HepG2 (cell line): Measurements from ENCODE around the gene NAA30. TPM values are rescaled to one million over a fixed set of nuclear protein-coding genes. Genes with fewer than 3 reads are reported as not detected.

ENCODE experiments used
- ATAC-seq: fragments of 200-7000 bp; cut with Tn5 transposase; 3 replicates; pipeline ENCODE4 v1.9.1; 2020; ENCODE audit warnings: mild to moderate bottlenecking, moderate library complexity
- BruUV-seq: library from RNA; stranded (reverse); fragments of 400-500 nt; replicated peaks from 2 replicates; lab custom pipeline; 2021; lab: Mats Ljungman, UMichigan
- CTCF ChIA-PET: fragments of 300-600 bp; formaldehyde crosslinking; extraction: SDS; loops from one replicate; lab custom pipeline; 2021; ENCODE audit warnings: low total read pairs, inconsistent platforms, low intra/inter-chr PET ratio; lab: Yijun Ruan, JAX
- POLR2A ChIA-PET: fragments of 350-600 bp; sonication (Branson Sonifier 250); formaldehyde crosslinking; loops from one replicate; lab custom pipeline; 2020; ENCODE audit warnings: antibody characterized with exemption, inconsistent platforms; lab: Yijun Ruan, JAX
- DNase-seq: peaks from one replicate; pipeline ENCODE4 v3.0.0-alpha.2; 2015; ENCODE audit warnings: low spot score
- FAIRE-seq: peaks from 3 replicates; lab custom pipeline; 2011; peaks lifted over from hg19 to GRCh38; lab: Jason Lieb, UNC
- H2AFZ ChIP-seq: one replicate; pipeline ENCODE4 v1.6.1; 2011; ENCODE audit warnings: low read length, inconsistent platforms
- H3K27ac ChIP-seq: fragments of 300-600 bp; 3 replicates; pipeline ENCODE4 v1.8.0; 2011; ENCODE audit warnings: mixed run types, mild to moderate bottlenecking, mixed read lengths, low read length, inconsistent platforms; ENCODE audit not compliant: insufficient read depth; ENCODE audit errors: extremely low read length
- H3K27me3 ChIP-seq, 2 experiments: fragments of 200-600 bp in 1 of 2; 2 replicates in 1 of 2; 3 replicates in 1 of 2; pipeline versions ENCODE4 v1.6.0 to v1.8.0; 2011; ENCODE audit warnings: low read length in 2 of 2, mild to moderate bottlenecking in 2 of 2, moderate library complexity in 2 of 2, inconsistent platforms in 1 of 2; ENCODE audit not compliant: insufficient read depth in 2 of 2, control insufficient read depth in 1 of 2
- H3K36me3 ChIP-seq, 2 experiments: fragments of 200-600 bp in 1 of 2; replicated peaks in 1 of 2; 2 replicates in 1 of 2; 3 replicates in 1 of 2; pipeline versions ENCODE4 v1.5.1 to v1.8.0; 2011; ENCODE audit warnings: low read length in 2 of 2, inconsistent platforms in 1 of 2; ENCODE audit not compliant: insufficient read depth in 2 of 2, control insufficient read depth in 1 of 2
- H3K4me1 ChIP-seq: 2 replicates; pipeline ENCODE4 v1.5.1; 2012; ENCODE audit warnings: low read length, inconsistent platforms; ENCODE audit not compliant: insufficient read depth
- H3K4me2 ChIP-seq: 2 replicates; pipeline ENCODE4 v1.6.0; 2011; ENCODE audit warnings: low read depth, low read length, inconsistent platforms
- H3K4me3 ChIP-seq, 3 experiments: fragments of 200-600 bp in 1 of 3; sonication (generic), shearing (Covaris generic) in 1 of 3; replicated peaks in 1 of 3; 2 replicates each; pipeline ENCODE4 v1.5.1; 2011 to 2016; ENCODE audit warnings: low read length in 3 of 3, inconsistent platforms in 2 of 3, low read depth in 2 of 3, mild to moderate bottlenecking in 2 of 3, control low read depth in 1 of 3, mixed read lengths in 1 of 3; ENCODE audit not compliant: insufficient read depth in 1 of 3
- H3K79me2 ChIP-seq: one replicate; pipeline ENCODE4 v1.6.1; 2011; ENCODE audit warnings: low read length, inconsistent platforms; ENCODE audit not compliant: insufficient read depth
- H3K9ac ChIP-seq: 2 replicates; pipeline ENCODE4 v1.6.0; 2011; ENCODE audit warnings: mild to moderate bottlenecking, low read depth, low read length, inconsistent platforms; ENCODE audit not compliant: insufficient read depth
- H3K9me3 ChIP-seq: 2 replicates; pipeline ENCODE4 v1.5.1; 2012; ENCODE audit warnings: mild to moderate bottlenecking, low read length
- H4K20me1 ChIP-seq: 2 replicates; pipeline ENCODE4 v1.6.0; 2011; ENCODE audit warnings: inconsistent platforms, mild to moderate bottlenecking, low read length, moderate library complexity; ENCODE audit not compliant: insufficient read depth
- ATM ChIP-seq: fragments of 450-650 bp; IDR thresholded peaks from 2 replicates; pipeline ENCODE4 v1.7.1; 2017; ENCODE audit warnings: mild to moderate bottlenecking, borderline replicate concordance
- CBX2 ChIP-seq, 2 experiments: fragments of 200-600 bp in 1 of 2; sonication (generic); formaldehyde crosslinking in 1 of 2; IDR thresholded peaks; 2 replicates each; pipeline versions ENCODE4 v1.7.0 to v1.8.1; 2018 to 2022; ENCODE audit warnings: low read depth in 2 of 2, low read length in 1 of 2, mild to moderate bottlenecking in 1 of 2, missing genetic modification reagents in 1 of 2
- CERS6 ChIP-seq: sonication (generic); formaldehyde crosslinking; IDR thresholded peaks from 2 replicates; pipeline ENCODE4 v1.5.0; 2020; ENCODE audit warnings: missing genetic modification reagents
- CREBL2 ChIP-seq: sonication (generic); formaldehyde crosslinking; IDR thresholded peaks from 2 replicates; pipeline ENCODE4 v1.8.1; 2023; ENCODE audit warnings: missing genetic modification reagents, mild to moderate bottlenecking, borderline replicate concordance
- DMTF1 ChIP-seq: sonication (generic); formaldehyde crosslinking; IDR thresholded peaks from 2 replicates; pipeline ENCODE4 v1.4.0; 2020; ENCODE audit warnings: mild to moderate bottlenecking, missing genetic modification reagents
- FIP1L1 ChIP-seq: fragments of 200-400 bp; formaldehyde crosslinking; IDR thresholded peaks from 2 replicates; pipeline ENCODE4 v1.6.1; 2018; ENCODE audit warnings: low read depth, mild to moderate bottlenecking, low read length, moderate library complexity, borderline replicate concordance; ENCODE audit not compliant: insufficient read depth
- HES4 ChIP-seq: sonication (generic); formaldehyde crosslinking; IDR thresholded peaks from 2 replicates; pipeline ENCODE4 v1.9.0; 2021; ENCODE audit warnings: mild to moderate bottlenecking, missing genetic modification reagents, borderline replicate concordance
- REST ChIP-seq, 2 experiments: IDR thresholded peaks; 2 replicates each; pipeline ENCODE4 v1.6.1; 2011 to 2012; ENCODE audit warnings: low read length in 2 of 2, borderline replicate concordance in 1 of 2, low read depth in 1 of 2, mild to moderate bottlenecking in 1 of 2, moderate library complexity in 1 of 2
- RXRA ChIP-seq: sonication (generic); formaldehyde crosslinking; IDR thresholded peaks from 2 replicates; pipeline ENCODE4 v1.5.1; 2020; ENCODE audit warnings: missing genetic modification reagents
- TEAD2 ChIP-seq: sonication (generic); formaldehyde crosslinking; IDR thresholded peaks from 2 replicates; pipeline ENCODE4 v1.9.0; 2021; ENCODE audit warnings: missing genetic modification reagents
- ZNF124 ChIP-seq: sonication (generic); formaldehyde crosslinking; IDR thresholded peaks from 2 replicates; pipeline ENCODE4 v1.4.0; 2020; ENCODE audit warnings: missing genetic modification reagents
- ZNF292 ChIP-seq: sonication (generic); formaldehyde crosslinking; IDR thresholded peaks from 2 replicates; pipeline ENCODE4 v1.8.1; 2022; ENCODE audit warnings: mild to moderate bottlenecking, low read depth, missing genetic modification reagents, borderline replicate concordance
- ZNF329 ChIP-seq: sonication (generic); formaldehyde crosslinking; IDR thresholded peaks from 2 replicates; pipeline ENCODE4 v1.9.0; 2021; ENCODE audit warnings: low read depth, mild to moderate bottlenecking, missing genetic modification reagents
- ZNF451 ChIP-seq: sonication (generic); formaldehyde crosslinking; IDR thresholded peaks from 2 replicates; pipeline ENCODE4 v1.5.0; 2020; ENCODE audit warnings: mild to moderate bottlenecking, missing genetic modification reagents
- ZNF501 ChIP-seq: sonication (generic); formaldehyde crosslinking; IDR thresholded peaks from 2 replicates; pipeline ENCODE4 v1.5.1; 2020; ENCODE audit warnings: mild to moderate bottlenecking, moderate library complexity, missing genetic modification reagents
- ZNF572 ChIP-seq: sonication (generic); formaldehyde crosslinking; IDR thresholded peaks from 2 replicates; pipeline ENCODE4 v1.5.1; 2020; ENCODE audit warnings: mild to moderate bottlenecking, missing genetic modification reagents
- ZNF709 ChIP-seq: sonication (generic); formaldehyde crosslinking; IDR thresholded peaks from 2 replicates; pipeline ENCODE4 v1.5.0; 2020; ENCODE audit warnings: mild to moderate bottlenecking, missing genetic modification reagents
- ZNF749 ChIP-seq: sonication (generic); formaldehyde crosslinking; IDR thresholded peaks from 2 replicates; pipeline ENCODE4 v1.8.0; 2022; ENCODE audit warnings: mild to moderate bottlenecking, missing genetic modification reagents, moderate library complexity, borderline replicate concordance
- WGBS: methylation state at CpG from one replicate; pipeline ENCODE4 v1.1.6; 2017; ENCODE audit warnings: low lambda C conversion rate; 5-methylcytosine and 5-hydroxymethylcytosine counted together
- in situ Hi-C: cut with HindIII; loops from 2 replicates; pipeline ENCODE4 v1.10.0; 2017; ENCODE audit warnings: low pct_unique_long_range_greater_than_20kb; ENCODE audit not compliant: extremely low pct_ligation_motif_present
- intact Hi-C: fragments of 100-400 bp; cut with micrococcal nuclease; formaldehyde crosslinking; loops from one replicate; pipeline ENCODE4 v1.10.0; 2022; ENCODE audit not compliant: unreplicated experiment
- polyA plus RNA-seq, 8 experiments: library from polyadenylated mRNA; depleted of rRNA in 3 of 8; stranded (reverse) in 7 of 8; unstranded in 1 of 8; fragments of >200 nt; fragmentation: Illumina TruSeq in 4 of 8; extraction: Trizol in 4 of 8; gene quantifications; 2 replicates each; pipeline versions ENCODE4 v1.2.1 to v1.2.3, GENCODE V29; 2011 to 2016; ENCODE audit warnings: low read depth in 4 of 8, missing spikeins in 1 of 8, mixed read lengths in 1 of 8; ENCODE audit not compliant: insufficient read depth in 1 of 8
- total RNA-seq, 5 experiments: library from RNA; depleted of rRNA; stranded (reverse); fragments of >200 nt; fragmentation: Illumina TruSeq; extraction: Trizol; gene quantifications; 2 replicates each; pipeline ENCODE4 v1.2.3, GENCODE V29; 2016; ENCODE audit warnings: low read depth in 1 of 5

Gene NAA30
- total and polyA plus RNA-seq, 2 of the 13 experiments (the other 11 are each of a cell fraction or from before 2014, with no cell fraction given): 10.8 to 18.4 TPM

- POLR2A ChIA-PET: no interaction called here
- WGBS: 100% methylated on average over 2 of the region's 2 CpGs
- H3K36me3 ChIP-seq: peaks cover 2 to 10% of the 10 kb centered on the region in 2 experiments; a peak in 4 of 5 replicates
- no peak overlapping the region for H3K4me3 ChIP-seq
- FAIRE-seq (no peak), ATAC-seq (no peak), DNase-seq (no peak)
- H3K27ac ChIP-seq: no peak overlapping the region
- TF ChIP-seq TEAD2 (CRISPR knock-in tag) (no peak), ZNF329 (CRISPR knock-in tag) (no peak), ZNF501 (CRISPR knock-in tag) (no peak), CERS6 (CRISPR knock-in tag) (no peak), HES4 (no peak), ZNF124 (CRISPR knock-in tag) (no peak), CREBL2 (CRISPR knock-in tag) (no peak), ZNF749 (CRISPR knock-in tag) (no peak), CBX2 (IDR thresholded peaks at IDR 0.05; ENCODE audit: low read depth, low read length) (no peak), CBX2 (CRISPR knock-in tag; IDR thresholded peaks at IDR 0.05; ENCODE audit: low read depth) (no peak), RXRA (CRISPR knock-in tag) (no peak), ATM (no peak), FIP1L1 (no peak), ZNF572 (CRISPR knock-in tag) (no peak), ZNF709 (no peak), REST (IDR thresholded peaks at IDR 0.05; ENCODE audit: borderline replicate concordance in 1 of 2, low read depth in 1 of 2, low read length in 2 of 2) (no peak), ZNF292 (CRISPR knock-in tag) (no peak), ZNF451 (CRISPR knock-in tag) (no peak), DMTF1 (no peak)
- no peaks in the 10 kb centered on the region for H3K27me3 ChIP-seq
- H3K9me3 ChIP-seq: no peaks in the 10 kb centered on the region
- in situ Hi-C loops: no loop called here
- H3K9ac ChIP-seq: no peak overlapping the region
- H2AFZ ChIP-seq: no peak overlapping the region
- no peak overlapping the region for H3K4me2 ChIP-seq
- BruUV-seq: no TSS peak
- intact Hi-C loops: no loop called here
- no peaks in the 10 kb centered on the region for H4K20me1 ChIP-seq
- CTCF ChIA-PET: no interaction called here
- H3K79me2 ChIP-seq: no peaks in the 10 kb centered on the region
- peaks cover 7% of the 10 kb centered on the region; the same call in 1 of the 2 replicates for H3K4me1 ChIP-seq
Measured at GRCh38 chr14:57401501-57401900, 11.1 kb downstream of the NAA30 start.
